Amniotic epithelial cell (primary cell): ENCODE results near the gene GRPR.
"Not testable (repeated sequence)": the region's sequence is repeated elsewhere in the genome, so short reads cannot be mapped to it uniquely, and the experiment has no call there.

Experiments used
- DNase-seq: peaks from one replicate; pipeline ENCODE4 v3.0.0-alpha.2; 2010; ENCODE audit warnings: low read depth

The GRPR gene

DNA sequence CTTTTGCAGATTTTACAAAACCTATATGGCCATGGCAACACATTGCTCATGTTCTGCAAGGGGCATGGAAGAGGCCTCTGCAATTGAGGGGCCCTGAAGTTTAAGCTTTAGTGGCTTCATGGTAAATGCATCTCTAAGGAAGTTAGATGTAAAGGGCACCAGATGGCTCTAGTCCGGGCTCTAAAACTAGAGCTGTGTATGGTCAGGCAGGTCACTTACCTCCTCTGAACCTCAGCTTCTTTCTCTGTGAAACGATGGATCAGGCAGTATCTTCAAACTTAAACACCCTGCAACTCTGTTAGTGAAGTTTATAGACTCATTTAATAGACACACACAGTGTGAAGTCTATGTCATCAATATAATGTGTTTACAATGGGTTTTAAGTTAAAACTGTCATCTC, 53.9 kb downstream of the GRPR start:
- no peak for DNase-seq

DNA sequence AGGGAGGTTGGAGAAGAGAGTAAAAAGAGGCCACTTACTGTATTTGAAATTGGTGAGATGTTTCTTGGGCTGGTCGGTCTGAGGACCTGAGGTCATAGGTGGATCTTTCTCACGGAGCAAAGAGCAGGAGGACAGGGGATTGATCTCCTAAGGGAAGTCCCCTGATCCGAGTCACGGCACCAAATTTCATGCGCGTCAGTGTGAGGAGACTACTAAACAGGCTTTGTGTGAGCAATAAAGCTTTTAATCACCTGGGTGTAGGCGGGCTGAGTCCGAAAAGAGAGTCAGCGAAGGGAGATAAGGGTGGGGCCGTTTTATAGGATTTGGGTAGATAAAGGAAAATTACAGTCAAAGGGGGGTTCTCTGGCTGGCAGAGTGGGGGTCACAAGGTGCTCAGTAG, 60.5 kb downstream of the GRPR start:
- not testable (repeated sequence) for DNase-seq

DNA sequence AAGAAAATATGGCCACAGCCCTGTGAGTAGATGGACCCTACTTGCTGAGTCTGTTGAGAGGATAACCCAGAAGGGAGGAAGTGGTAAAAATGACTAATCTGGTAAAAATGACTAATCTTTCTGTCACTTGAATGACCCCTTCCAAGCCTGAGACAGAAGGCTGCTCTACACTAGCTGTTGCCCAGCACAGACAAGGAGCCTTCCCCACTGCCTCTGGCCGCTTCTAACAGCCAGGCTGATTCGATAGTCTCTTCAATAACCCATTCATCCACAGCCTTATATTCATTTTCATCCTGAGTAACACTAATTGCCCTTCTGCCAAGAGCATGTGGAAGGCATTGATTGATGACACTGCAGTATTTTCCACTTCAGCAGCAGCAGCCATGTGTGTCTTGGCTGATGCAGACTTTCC, 62.4 kb downstream of the GRPR start:
- peak; percentile 53 for DNase-seq

DNA sequence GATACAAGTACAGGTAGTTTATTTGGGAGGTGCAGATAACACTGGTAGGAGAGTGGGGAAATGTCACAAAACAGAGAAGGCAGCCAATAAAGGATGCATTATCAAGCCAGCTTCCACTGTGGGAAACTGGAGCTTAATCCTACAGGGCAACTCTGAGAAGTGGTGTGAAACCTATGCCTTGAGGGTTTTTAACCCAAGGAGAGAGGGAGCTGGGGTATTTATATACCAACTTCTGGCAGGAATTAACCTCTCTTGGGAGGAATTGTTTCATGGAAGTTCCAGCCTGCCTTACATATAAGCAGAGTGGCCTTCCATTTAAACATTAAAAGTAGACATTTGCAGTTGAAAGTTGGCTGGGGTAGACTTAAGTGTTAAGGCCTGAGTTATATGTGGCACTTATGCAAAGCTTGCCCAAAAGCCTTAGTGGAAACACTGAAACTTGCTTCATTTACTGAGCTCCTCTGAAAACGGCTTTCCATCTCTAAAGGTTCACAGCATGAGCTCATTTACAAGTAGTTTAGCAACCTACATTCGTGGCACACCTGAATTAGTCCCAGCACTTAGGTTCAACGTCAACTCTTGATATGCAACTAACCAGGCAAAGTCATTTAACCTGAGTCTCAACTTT, 63.1 kb downstream of the GRPR start:
- DNase-seq, result no peak

DNA sequence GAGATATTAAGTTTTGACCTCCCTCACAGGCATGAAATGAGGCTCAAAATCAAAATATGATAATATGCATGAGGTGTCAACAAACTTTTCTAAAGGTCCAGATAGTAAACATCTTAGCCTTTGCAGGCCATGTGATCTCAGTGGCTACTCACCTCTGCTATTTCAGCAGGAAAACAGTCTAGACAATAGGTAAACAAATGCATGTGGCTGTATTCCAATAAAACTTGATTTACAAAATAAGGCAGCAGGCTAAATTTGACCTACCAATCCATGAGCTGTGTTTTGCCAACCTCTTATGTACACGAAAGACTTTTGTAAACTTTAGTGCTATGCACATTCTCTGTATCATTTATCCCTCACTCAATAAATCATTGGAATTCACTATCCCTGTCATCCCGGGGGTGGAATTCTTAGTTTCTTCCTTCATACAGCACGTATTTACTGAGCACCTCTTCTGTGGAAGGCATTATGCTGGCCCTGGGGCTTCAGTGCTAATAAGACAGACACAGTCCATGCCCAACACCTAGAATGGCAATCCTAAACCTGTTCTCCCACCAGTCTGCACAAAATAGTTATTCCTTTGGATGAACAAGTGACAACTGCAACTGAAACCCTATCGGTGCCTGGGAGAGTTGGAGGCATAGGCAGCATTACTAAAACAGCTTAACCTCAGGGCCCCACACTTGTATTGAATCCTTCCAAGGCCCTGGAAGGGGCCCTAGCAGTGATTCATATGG, 63.8 kb downstream of the GRPR start:
- no peak for DNase-seq

DNA sequence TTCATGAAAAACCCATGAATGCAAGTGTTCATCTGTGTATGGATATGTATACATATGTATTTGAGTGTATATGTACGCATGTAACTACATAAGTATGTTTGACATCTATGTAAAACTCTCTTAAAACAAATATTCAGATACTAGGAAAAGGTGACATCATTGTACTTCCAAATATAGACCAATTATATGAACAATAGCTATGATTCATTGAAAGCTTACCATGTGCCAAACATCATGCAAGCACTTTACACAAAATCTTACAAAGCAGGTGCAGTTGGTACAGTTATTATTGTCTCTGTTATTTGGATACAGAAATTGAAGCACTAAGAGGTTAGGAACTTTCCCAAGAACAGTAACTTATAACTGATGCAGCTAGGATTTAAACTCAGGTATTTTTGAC, 65.3 kb downstream of the GRPR start:
- DNase-seq, result no peak

DNA sequence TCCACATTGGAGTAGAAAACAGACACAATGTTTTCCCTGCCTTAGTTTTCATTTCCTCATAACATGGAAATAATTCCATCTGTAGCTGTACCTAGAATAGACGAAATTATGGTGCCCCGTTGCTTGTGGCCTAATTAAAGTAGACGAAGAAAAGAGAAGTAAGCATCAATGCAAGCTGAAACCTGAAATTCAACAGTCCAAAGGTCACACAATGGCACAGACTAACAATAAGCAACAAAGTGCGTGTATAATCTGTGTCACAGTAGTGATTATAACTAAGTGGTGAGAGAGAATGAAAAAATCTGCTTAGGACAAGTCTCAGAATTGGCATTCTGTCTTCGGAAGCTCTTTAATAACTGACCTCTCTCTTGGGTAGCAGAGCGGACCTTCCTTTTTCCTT, 68.2 kb downstream of the GRPR start:
- no peak for DNase-seq

DNA sequence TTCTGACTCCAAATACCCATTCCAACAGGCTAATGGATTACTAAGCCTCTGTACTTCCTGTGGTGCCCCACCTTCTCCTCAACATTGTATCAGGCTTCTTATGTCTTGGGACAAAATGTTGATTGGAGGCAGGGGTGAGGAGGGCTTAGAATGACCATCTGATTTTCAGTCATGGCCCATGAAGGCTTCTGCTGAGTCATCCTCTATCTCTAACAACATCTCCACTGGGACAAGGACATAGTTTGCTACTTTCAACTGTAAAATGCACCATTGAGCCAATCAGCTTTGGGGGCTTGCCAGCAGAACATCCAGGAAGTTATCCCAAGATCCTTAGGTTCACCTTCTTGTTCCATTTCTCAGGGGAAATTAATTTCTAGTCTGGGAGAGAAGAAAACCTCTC, 73.5 kb downstream of the GRPR start:
- DNase-seq, result no peak

DNA sequence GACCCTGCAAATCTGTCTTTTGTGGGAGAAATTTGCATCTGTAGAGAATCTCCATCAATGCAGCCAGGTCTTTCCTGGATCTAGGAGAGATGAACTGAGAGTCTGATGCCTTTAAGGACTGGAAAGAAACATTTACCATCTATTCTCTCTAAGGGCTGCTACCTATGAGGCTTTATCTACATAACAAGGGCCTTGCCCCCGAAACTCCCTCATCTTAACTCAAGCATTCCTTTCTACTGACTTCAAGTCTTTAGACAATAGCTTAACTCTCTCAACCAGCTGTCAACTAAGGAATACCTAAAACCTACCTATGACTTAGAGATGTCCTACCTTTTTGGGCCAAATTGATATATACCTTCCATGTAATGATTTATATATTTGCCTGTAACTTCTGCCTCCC, 76.0 kb downstream of the GRPR start:
- DNase-seq, result no peak

DNA sequence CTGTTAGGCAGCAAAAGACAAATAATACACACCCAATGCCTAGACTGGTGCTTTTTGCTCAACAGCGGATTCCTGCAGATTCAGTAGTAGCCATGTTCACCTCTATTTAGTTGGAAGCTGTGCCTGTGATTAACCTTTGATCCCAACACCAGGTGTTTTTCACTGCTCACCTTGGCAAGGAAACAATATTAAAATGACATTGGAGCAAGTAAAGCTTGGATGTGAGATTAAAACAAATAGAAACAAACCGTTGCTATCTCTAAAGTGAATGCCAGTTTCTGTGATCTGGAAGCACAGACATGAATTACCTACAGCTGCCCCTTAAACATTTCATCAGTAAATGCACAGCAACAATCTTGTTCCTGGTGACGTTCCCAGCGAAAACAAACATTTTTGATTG, 79.6 kb downstream of the GRPR start:
- no peak for DNase-seq
